ENCODE results near the gene GPR179.
"Not testable (repeated sequence)": the region's sequence is repeated elsewhere in the genome, so short reads cannot be mapped to it uniquely, and the experiment has no call there.

Gene GPR179

DNA sequence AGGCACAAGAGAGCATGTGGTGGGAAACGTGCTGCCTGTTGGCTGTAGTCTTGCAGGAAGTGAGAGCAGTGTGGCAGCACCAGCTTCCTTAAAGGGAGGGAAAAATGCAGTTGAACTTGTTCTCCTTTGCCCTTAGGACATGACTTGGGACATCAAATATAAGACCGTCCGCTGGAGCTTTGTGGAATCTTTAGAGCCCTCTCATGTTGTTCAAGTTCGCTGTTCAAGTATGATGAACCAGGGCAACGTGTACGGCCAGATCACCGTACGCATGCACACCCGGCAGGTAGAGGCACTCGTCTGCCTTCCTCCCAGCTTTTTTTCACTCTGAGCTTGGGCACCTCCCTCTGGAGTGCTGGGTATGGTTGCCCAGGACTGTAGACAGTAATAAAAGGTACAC lies 23.3 kb downstream of the GPR179 start:
- DNase-seq = no peak

DNA sequence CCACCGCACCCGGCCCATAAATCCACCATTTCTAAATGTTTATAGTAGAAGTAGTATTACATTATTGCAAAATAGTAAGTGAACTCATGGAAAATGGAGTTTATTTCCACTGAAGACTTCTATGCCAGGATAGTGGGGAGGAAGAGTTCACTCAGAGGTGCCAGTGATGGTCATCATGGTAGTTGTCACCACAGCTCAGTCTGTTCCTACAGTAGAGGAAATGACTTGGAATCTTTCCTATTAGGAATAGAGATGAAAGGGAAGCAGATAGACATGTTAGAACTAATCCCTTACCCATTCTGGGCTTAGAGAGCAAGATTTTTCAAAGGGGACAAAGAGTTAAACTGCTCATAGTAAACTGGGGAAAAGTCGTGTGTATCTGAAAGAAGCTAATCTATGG lies 26.7 kb downstream of the GPR179 start:
- no peak for DNase-seq

DNA sequence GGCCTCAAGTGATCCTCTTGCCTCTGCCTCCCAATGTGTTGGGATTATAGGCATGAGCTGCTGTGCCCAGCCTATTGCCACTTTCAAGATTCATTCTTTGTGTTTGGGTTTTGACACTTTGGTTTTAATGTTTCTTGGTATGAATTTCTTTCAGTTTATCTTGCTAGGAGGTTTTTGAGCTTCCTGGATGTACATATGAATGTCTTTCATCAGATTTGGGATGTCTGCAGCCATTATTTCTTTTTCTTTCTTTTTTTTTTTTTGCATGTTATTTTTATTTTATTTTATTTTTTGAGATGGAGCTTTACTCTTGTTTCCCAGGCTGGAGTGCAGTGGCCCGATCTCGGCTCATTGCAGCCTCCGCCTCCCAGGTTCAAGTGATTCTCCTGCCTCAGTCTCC lies 28.3 kb downstream of the GPR179 start:
- no peak for DNase-seq

DNA sequence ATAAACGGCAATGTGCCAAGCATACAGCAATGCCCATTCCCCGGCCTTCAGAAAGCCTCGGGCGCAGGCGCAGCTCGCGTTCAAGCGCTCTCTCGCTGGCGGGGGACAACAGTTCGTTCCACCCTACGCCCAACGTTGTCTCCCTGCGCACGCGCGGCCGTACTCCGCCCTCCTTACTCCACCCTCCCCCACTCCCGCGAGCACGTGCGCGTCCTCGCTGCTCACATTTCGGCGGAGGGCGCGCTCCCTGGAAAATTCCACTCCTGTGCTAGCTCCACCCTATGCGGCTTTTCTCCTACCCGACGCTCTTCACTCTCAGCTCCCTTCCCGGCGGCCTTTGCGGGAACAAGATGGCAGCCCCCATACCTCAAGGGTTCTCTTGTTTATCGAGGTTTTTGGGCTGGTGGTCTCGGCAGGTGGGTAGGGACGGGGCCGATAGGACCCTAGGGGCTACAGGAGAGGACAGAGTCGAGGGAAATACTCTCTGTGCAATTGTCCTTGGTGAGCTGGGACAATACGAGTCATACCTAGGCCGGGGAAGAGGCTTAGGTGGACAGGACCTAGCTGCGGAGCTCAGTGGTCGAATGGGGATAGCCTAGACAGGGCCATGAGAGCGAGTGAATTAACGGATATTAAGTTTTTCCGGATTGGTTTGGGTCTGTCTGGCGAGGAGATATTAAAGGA lies 46.8 kb downstream of the GPR179 start, which contains the start of gene MRPL45:
TSS of gene MRPL45 (plus strand) at position 335 of the 684 bp plus-strand sequence. CDS start at position 351, 16 bp downstream.
- DNase-seq = peak; percentile 84 to 91 (median 86)

DNA sequence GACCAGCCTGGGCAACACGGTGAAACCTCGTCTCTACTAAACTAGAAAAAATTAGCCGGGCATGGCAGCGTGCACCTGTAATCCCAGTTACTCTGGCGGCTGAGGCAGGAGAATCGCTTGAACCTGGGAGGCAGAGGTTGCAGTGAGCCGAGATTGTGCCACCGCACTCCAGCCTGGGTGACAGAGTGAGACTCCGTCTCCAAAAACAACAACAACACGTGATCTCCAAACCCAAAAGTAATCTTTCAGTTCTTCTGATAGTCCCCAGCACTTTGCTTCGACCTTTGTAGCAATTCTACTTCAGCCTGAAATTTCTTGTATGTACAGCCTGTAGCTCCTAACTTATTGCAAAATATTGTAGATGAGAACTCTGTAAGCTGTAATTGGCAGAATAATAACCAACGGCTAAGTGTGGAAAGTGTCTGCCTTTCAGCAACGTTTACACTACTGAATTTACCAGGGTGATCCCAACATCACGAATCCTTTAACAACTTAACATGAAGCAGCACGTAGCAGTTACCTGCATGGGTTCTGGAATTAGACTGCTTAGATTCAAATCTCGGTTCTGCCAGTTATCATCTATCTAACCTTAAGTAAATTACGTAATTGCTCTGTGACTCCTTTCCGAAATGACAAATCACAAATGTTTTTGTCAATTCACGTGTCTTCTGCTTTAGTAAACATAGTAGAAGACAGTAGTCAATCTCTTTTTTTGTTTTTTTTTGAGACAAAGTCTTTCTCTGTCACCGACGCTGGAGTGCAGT lies 48.0 kb downstream of the GPR179 start:
- not testable (repeated sequence) for DNase-seq

DNA sequence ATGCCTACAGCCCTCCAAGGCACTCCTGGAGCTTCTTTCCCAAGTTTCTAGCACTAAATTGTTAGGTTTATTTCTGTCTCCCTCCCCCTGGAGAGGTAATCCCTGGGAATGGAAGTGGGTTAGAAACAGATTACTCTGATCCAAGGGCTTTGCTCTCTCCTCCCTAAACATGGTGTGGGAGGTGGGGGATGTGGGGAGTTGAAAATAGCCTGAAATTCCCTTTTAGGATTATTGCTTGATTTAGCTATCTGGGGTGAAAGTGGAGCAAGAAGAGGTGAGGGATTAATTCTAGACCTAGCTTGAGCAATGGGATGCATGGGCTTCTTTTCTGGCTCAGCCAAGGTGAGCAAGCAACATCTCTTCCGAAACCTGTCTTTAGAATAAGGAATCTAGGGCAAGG lies 54.0 kb downstream of the GPR179 start:
- not testable (repeated sequence) for DNase-seq

DNA sequence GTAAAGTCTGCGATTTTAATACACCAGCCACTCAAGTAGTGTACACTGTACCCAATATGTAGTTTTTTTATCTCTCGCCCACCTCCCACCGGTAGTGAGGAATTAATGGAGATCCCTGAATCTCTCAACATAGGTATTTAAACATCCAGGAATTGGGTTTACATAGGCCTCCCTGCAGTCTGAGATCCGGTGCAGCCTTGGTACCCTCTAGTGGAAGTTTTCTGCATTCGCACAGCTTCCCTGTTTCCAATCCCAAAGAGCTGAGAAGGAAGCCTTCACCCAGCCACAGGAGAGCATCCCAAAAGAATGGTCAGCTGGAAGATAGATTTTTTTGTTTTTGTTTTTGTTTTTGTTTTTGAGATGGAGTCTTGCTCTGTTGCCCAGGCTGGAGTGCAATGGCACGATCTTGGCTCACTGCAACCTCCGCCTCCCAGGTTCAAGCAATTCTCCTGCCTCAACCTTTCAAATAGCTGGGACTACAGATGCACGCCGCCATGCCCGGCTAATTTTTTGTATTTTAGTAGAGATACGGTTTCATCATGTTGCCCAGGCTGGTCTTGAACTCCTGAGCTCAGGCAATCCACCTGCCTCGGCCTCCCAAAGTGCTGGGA lies 55.4 kb downstream of the GPR179 start:
- DNase-seq = not testable (repeated sequence)

DNA sequence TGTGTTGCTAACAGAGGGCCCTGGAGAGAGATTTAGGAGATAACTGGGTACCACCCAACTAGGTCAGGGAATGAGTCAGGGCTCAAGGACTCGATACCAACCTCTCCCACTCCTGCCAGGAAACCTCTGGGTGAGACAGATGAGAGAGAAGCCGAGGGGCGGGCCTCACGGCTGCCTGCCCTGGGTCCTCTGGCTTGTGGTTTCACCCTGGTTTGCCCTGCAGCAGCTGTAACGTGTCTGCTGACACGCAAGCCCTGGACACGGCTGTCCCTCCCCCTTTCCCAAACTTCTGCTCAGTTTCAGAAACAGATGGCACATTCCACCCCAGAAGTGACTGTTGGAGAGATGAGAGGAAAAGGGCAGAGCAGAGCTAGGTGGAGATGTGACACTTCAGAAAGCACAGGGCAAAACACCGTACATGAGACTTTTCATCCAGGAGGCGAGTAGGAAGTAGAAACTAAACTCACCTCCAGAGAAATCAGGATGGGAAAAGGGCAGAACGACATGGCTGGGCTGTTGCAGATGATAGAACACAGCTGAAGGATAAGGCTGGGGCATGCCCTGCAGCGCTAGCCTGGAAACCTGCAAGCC lies 57.2 kb downstream of the GPR179 start:
- DNase-seq = not testable (repeated sequence)

DNA sequence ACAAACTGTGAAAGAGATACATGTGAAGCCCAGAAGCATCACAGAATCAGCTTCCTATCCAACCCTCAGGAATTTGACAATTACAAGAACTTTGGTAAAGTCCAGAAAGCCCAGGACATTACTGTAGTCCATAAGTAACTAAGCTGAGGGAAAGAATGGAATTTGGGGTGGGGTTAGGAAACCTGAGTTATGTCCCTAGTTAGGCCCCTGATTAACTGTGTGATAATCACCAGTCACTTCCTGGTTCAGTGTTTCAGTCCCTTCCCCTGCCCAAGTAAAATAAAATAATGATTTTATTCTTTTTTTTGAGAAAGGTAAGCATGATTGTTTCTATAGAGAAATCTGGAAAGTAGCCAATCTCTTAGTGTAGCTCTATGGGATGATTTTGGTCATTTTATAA lies 57.8 kb downstream of the GPR179 start:
- DNase-seq = not testable (repeated sequence)

Measured in activated naive CD4-positive, alpha-beta T cell (primary cell).